RKO (cell line): ENCODE measurements around the gene PVALB.
"Not testable (repeated sequence)": the region's sequence is repeated elsewhere in the genome, so short reads cannot be mapped to it uniquely, and the experiment has no call there.

ENCODE experiments used
- DNase-seq: peaks from one replicate; pipeline ENCODE4 v3.0.0-alpha.2; 2016; ENCODE audit warnings: low spot score

PVALB gene

DNA sequence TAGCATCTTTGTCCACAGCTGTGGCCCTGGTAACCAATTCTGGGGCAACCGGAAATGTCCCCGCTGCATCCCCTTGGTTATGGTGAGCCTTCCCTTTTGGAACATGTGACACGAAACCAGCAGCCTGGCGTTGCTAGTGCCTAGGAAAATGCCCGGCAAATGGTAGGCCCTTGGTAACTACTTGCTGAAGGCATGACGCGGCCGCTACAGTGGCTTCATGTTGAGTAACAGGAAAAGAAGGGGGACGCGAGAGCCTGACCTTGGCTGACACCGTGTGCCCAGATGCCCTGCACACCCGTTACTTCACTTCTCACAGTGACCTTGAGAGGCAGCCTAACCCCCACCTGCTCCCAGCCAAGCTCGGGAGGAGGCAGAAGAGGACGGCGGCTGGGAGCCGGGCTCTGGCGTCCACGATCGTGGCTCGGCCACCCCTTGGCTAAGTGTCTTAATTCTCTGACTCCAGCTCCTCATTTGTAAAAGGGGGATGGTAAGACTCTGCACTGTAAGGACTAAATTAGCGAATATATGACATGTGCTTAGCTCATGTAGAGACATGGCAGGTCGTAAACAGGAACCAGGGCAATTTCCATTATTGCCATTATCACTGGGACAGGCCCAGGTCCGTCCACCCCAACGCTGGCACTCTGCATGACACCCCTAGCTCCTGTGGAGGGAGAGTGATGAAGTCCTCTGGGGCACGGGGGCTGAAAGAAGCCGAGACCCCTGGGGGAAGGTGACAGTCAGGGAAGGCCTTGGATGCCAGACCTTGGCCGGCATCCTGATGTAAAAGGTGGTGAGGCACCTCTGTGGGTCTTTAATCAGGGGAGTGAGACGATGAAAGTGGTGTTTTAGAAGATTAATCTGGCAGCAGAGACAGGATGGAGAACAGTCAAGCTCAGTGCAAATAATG lies 59.8 kb downstream of the PVALB start:
- DNase-seq = no peak

- DNase-seq = no peak
These were observed 60.8 kb downstream of the PVALB start for GRCh38 chr22:36756031-36756430.

- no peak for DNase-seq
These were observed 61.5 kb downstream of the PVALB start for GRCh38 chr22:36755316-36755715.

- not testable (repeated sequence) for DNase-seq
These were observed 62.0 kb downstream of the PVALB start for GRCh38 chr22:36754881-36755280.

- no peak for DNase-seq
These were observed 62.9 kb downstream of the PVALB start for GRCh38 chr22:36753916-36754315.

- DNase-seq = no peak
These were observed 63.6 kb downstream of the PVALB start for GRCh38 chr22:36753120-36753802.
